ENCODE measurements around the gene DESI1. TPM values are rescaled to one million over a fixed set of nuclear protein-coding genes. Genes with fewer than 3 reads are reported as not detected.
A peak's percentile ranks its signal among the peaks of the same experiment; 100 is the strongest.

Gene DESI1
- polyA plus RNA-seq, 1 of the 3 experiments (the other 2 are of a cell fraction) = 8.2 TPM

- no peak for TF ChIP-seq IRF3 (IDR thresholded peaks at IDR 0.05; ENCODE audit: low read depth, low read length)
- TF ChIP-seq FOXJ3 (CRISPR knock-in tag; IDR thresholded peaks at IDR 0.05) = no peak
- no peak for TF ChIP-seq ELF1 (IDR thresholded peaks at IDR 0.05)
These were observed 21.7 kb upstream of the DESI1 start (continued) for GRCh38 chr22:41642331-41643110.

- WGBS (ENCODE audit: low lambda C conversion rate) = 100% methylated on average over 7 of the region's 7 CpGs
- CTCF ChIA-PET = no interaction called here
- POLR2A ChIA-PET = no interaction called here
- no peak for TF ChIP-seq ELF1 (IDR thresholded peaks at IDR 0.05)
- TF ChIP-seq RXRA (IDR thresholded peaks at IDR 0.05; ENCODE audit: borderline replicate concordance, low read depth) = no peak
- no peak for TF ChIP-seq RAD21 (IDR thresholded peaks at IDR 0.05; ENCODE audit: low read length)
- TF ChIP-seq EZH2phosphoT487 (IDR thresholded peaks at IDR 0.05; ENCODE audit: borderline replicate concordance, low read depth) = no peak
- TF ChIP-seq MAX (IDR thresholded peaks at IDR 0.05; ENCODE audit: low read depth) = no peak
- no peak for TF ChIP-seq EP300 (IDR thresholded peaks at IDR 0.05; ENCODE audit: borderline replicate concordance in 1 of 2, low read depth in 1 of 2, low read length in 1 of 2)
- TF ChIP-seq REST (IDR thresholded peaks at IDR 0.05; ENCODE audit: low read depth, low read length) = no peak
- no peak for TF ChIP-seq NRF1 (IDR thresholded peaks at IDR 0.05; ENCODE audit: low read depth, low read length)
- TF ChIP-seq JUND (IDR thresholded peaks at IDR 0.05) = no peak
- no peak for TF ChIP-seq MEF2A (IDR thresholded peaks at IDR 0.05; ENCODE audit: borderline replicate concordance, low read depth)
- Histone ChIP-seq H3K27me3 (ENCODE audit: insufficient read depth) (no peaks in the 10 kb centered on the region), H3K9me3 (no peaks in the 10 kb centered on the region), H3K9ac (no peak overlapping the region), H3F3A (replicated peaks; ENCODE audit: insufficient read depth) (peaks cover 2% of the 10 kb centered on the region), H4K20me1 (ENCODE audit: insufficient read depth) (no peaks in the 10 kb centered on the region), H3K4me2 (no peak overlapping the region), H3K4me3 (ENCODE audit: low read depth in 2 of 2, low read length in 1 of 2) (no peak overlapping the region), H3K9me2 (no peaks in the 10 kb centered on the region), H3K79me2 (ENCODE audit: insufficient read depth) (peaks cover 48% of the 10 kb centered on the region), H3K27ac (ENCODE audit: low read depth in 2 of 2, low read length in 1 of 2) (peak overlapping the region in 1 of 2 experiments; percentile 15; a peak in 1 of 4 replicates), H3K4me1 (ENCODE audit: control insufficient read depth in 1 of 2, insufficient read depth in 2 of 2, low read depth in 1 of 2, low read length in 1 of 2) (no peaks in the 10 kb centered on the region), H2AFZ (ENCODE audit: low read depth) (no peak overlapping the region), H3K36me3 (replicated peaks in 1 of 2; ENCODE audit: control insufficient read depth in 1 of 2, insufficient read depth in 2 of 2, low read length in 1 of 2) (peaks cover 0 to 15% of the 10 kb centered on the region in 2 experiments)
- no peak for DNase-seq
These were observed 21.0 kb upstream of the DESI1 start for GRCh38 chr22:41641854-41642253.
